Esophagus (tissue), 2 donors: ENCODE results near the gene TRIM15. TPM values are rescaled to one million over a fixed set of nuclear protein-coding genes. Genes with fewer than 3 reads are reported as not detected.
"Not testable (repeated sequence)": the region's sequence is repeated elsewhere in the genome, so short reads cannot be mapped to it uniquely, and the experiment has no call there.

ENCODE experiments used
- H3K27ac ChIP-seq, 2 donors: one replicate each; pipeline ENCODE4 v1.5.1; 2013; ENCODE audit warnings: low read depth in 2 of 2, mild to moderate bottlenecking in 2 of 2, inconsistent platforms in 1 of 2, low read length in 1 of 2, moderate library complexity in 1 of 2
- H3K27me3 ChIP-seq, 2 donors: one replicate each; pipeline ENCODE4 v1.6.1; 2013; ENCODE audit warnings: low read length in 2 of 2, control low read depth in 1 of 2, mild to moderate bottlenecking in 1 of 2; ENCODE audit not compliant: insufficient read depth in 2 of 2, control insufficient read depth in 1 of 2
- H3K36me3 ChIP-seq, 2 donors: one replicate each; pipeline ENCODE4 v1.6.1; 2013; ENCODE audit warnings: low read length in 1 of 2; ENCODE audit not compliant: control insufficient read depth in 2 of 2, insufficient read depth in 2 of 2
- H3K4me1 ChIP-seq, 2 donors: one replicate each; pipeline ENCODE4 v1.6.1; 2013; ENCODE audit warnings: low read length in 1 of 2; ENCODE audit not compliant: control insufficient read depth in 2 of 2, insufficient read depth in 2 of 2
- H3K4me3 ChIP-seq, 2 donors: one replicate each; pipeline ENCODE4 v1.5.1; 2013; ENCODE audit warnings: low read length in 2 of 2, mild to moderate bottlenecking in 2 of 2, low read depth in 1 of 2, moderate library complexity in 1 of 2
- H3K9me3 ChIP-seq, 2 donors: one replicate each; pipeline ENCODE4 v1.6.1; 2013; ENCODE audit warnings: mild to moderate bottlenecking in 2 of 2, low read depth in 1 of 2, low read length in 1 of 2, moderate library complexity in 1 of 2; ENCODE audit not compliant: control insufficient read depth in 2 of 2, insufficient read depth in 1 of 2
- WGBS, 2 donors: extraction: QIAGEN DNeasy Blood & Tissue Kit; methylation state at CpG; one replicate each; pipeline ENCODE4 v1.1.7; 2013; 5-methylcytosine and 5-hydroxymethylcytosine counted together
- polyA plus RNA-seq, 2 donors: library from polyadenylated mRNA; stranded (reverse); fragments of 200-250 nt; gene quantifications; one replicate each; pipeline ENCODE4 v1.2.3, GENCODE V29; 2013
- donor health status: healthy with polysubstance abuse.
- donor health status: Bipolar disorder and iron deficiency.

The TRIM15 gene
- polyA plus RNA-seq: not detected

DNA sequence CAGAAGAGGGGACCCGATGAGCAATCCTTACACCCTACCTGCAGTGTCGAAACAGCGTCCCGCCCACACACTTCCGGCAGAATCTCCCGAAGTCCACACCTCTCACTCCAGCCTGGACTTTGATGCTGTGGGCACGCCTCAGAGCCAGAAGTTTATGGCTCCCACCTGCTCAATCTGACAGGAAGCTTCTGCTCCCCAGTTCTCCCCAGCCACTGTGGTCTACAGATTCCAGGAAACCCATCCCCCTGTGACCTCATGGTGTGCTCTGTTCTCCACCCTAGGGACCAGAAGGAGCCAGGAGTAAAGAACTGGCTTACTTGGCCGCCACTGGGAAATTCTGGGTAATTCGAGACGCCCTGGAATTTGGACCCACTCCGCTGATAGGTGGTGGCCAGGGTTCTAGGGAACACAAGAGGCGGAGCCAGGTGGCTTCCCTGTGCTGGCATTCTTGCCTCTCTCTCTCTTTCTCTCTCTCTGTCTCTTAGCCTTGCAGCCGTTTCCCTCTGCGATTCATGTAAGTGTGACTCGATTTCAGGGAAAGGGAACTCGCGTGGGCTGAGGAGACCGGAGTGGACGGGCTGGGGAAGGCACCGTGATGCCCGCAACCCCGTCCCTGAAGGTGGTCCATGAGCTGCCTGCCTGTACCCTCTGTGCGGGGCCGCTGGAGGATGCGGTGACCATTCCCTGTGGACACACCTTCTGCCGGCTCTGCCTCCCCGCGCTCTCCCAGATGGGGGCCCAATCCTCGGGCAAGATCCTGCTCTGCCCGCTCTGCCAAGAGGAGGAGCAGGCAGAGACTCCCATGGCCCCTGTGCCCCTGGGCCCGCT is at the start of gene TRIM15:
TRIM15 (plus strand) TSS at position 457 of the 828 bp plus-strand sequence; CDS start at position 596, 139 bp downstream.
- Histone ChIP-seq H3K9me3 (no peaks in the 10 kb centered on the region), H3K36me3 (no peaks in the 10 kb centered on the region), H3K27ac (no peak within 1 kb of the TSS), H3K4me1 (no peaks in the 10 kb centered on the region), H3K4me3 (no peak within 1 kb of the TSS), H3K27me3 (no peaks in the 10 kb centered on the region)
- 70 to 76% methylated on average over 26 to 31 of the region's 31 CpGs for WGBS, 2 donors

GRCh38 chr6:30113841-30114240 is 49.5 kb upstream of the TRIM15 start:
- Histone ChIP-seq H3K36me3 (no peaks in the 10 kb centered on the region), H3K27ac (no peak overlapping the region), H3K4me1 (no peaks in the 10 kb centered on the region), H3K9me3 (no peaks in the 10 kb centered on the region), H3K27me3 (no peaks in the 10 kb centered on the region), H3K4me3 (no peak overlapping the region)
- WGBS, 2 donors: 39 to 46% methylated on average over 1 of the region's 1 CpG

DNA sequence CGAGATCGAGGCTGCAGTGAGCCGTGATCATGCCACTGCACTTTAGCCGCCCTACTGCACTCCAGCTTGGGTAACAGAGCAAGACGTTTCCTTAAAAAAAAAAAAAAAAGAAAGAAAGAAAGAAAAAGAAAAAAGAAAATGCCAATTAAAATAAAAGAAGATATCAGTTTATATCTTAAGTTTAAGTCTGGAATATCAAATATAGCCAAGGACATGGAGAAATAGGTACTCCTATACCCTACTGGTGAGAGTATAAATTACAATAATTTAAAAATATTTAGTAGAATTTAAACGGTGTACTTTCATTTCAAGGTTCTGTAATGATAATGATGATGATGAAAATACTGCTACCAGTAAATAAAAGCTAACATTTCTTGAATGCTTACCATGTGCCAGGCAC is 46.6 kb upstream of the TRIM15 start:
- Histone ChIP-seq H3K27ac (no peak overlapping the region), H3K27me3 (no peaks in the 10 kb centered on the region), H3K4me1 (no peaks in the 10 kb centered on the region), H3K9me3 (no peaks in the 10 kb centered on the region), H3K36me3 (no peaks in the 10 kb centered on the region), H3K4me3 (no peak overlapping the region)
- WGBS, 2 donors: 78 to 79% methylated on average over 6 of the region's 6 CpGs

DNA sequence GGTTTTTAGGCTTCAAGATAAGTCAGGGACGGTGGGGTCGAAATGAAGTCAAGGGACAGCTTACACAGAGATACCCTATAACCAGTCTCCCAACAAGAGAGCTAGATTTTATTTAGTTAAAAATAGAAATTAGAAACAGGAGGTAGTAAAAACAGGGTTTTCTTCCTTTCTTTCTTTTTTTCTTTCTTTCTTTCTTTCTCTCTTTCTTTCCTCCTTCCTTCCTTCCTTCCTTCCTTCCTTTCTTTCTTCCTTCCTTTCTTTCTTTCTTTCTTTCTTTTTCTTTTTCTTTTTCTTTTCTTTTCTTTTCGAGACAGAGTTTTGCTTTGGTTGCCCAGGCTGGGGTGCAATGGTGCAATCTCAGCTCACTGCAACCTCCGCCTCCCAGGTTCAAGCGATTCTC is 44.7 kb upstream of the TRIM15 start:
- H3K4me3 ChIP-seq, H3K27ac ChIP-seq, H3K9me3 ChIP-seq, H3K4me1 ChIP-seq, H3K27me3 ChIP-seq, H3K36me3 ChIP-seq: not testable (repeated sequence)
- WGBS, 2 donors: 87 to 92% methylated on average over 5 of the region's 5 CpGs

- Histone ChIP-seq H3K27me3 (peaks cover 0 to 3% of the 10 kb centered on the region in 2 donors), H3K4me1 (no peaks in the 10 kb centered on the region), H3K27ac (no peak overlapping the region), H3K36me3 (no peaks in the 10 kb centered on the region), H3K9me3 (no peaks in the 10 kb centered on the region), H3K4me3 (no peak overlapping the region)
- 78 to 83% methylated on average over 10 of the region's 10 CpGs for WGBS, 2 donors
These were observed 41.6 kb upstream of the TRIM15 start for GRCh38 chr6:30121446-30122366.

DNA sequence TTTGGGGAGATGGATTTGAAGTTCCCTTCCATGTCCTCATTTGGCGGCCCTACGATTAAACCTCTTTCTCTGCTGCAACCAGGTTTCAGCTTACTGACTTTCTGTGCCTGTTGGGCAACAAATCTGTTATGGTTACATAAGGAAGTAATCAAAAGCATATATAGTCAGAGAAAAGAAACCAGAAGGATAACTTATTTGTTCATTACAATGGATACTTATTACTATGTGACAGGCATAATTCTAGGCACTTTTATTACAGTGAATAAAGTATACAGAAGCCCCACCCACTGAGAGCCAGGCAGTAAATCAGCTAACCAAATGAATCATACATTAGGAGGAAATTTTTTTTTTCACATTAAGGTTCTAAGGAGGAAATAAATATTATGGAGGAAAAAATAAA is 40.8 kb upstream of the TRIM15 start:
- H3K4me1 ChIP-seq: no peaks in the 10 kb centered on the region
- no peaks in the 10 kb centered on the region for H3K9me3 ChIP-seq
- H3K27me3 ChIP-seq: peaks cover 0 to 3% of the 10 kb centered on the region in 2 donors
- no peak overlapping the region for H3K27ac ChIP-seq
- 42 to 47% methylated on average over 2 of the region's 2 CpGs for WGBS, 2 donors
- H3K4me3 ChIP-seq: no peak overlapping the region
- H3K36me3 ChIP-seq: no peaks in the 10 kb centered on the region

DNA sequence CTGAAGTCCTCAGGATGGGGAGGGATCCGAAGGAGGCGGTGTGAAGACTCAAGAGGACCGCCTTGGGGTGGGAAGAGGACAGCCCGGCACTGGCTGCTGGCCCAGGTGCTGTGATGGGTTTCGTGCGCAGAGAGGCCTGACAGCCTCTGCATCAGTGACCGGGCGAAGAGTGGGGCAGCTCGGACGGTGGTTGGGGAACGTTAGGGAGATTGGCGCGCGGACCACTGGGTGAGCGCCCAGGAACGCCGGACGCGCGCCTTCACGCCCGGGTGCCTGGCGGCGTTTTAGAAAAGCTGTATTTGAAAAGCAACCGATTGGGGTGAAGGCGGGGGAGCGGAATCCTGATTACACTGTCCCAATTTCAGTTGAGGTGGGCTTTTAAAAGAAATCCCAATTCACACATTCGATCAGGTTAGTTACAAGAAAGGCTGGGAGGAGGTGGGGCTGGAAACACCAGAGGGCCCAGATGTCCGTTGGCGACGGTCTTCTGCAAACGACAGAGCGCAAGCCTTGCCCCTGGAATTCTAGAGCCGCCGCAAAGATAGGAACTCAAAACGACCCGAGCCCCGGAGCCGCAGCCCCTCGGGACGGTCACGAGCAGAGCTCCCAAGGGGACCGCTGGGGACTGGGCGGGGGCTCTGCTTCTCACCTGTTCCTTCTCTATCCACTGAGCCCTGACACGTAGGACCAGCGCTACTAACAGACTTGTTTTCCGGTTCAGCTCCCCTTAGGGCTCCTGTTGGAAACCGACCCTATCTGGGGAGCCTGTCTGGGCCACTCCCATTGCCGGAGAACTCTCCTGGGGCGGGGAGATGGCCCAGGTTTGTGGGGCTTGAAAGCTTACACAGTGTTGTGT is 35.9 kb upstream of the TRIM15 start:
- 11 to 19% methylated on average over 50 of the region's 50 CpGs for WGBS, 2 donors
- H3K4me3 ChIP-seq: peak overlapping the region in 1 of 2 donors; percentile 10

GRCh38 chr6:30129265-30130178 is 33.8 kb upstream of the TRIM15 start:
- Histone ChIP-seq H3K27ac (no peak overlapping the region), H3K4me1 (peaks cover 0 to 2% of the 10 kb centered on the region in 2 donors), H3K36me3 (no peaks in the 10 kb centered on the region), H3K27me3 (peaks cover 0 to 4% of the 10 kb centered on the region in 2 donors), H3K9me3 (no peaks in the 10 kb centered on the region), H3K4me3 (no peak overlapping the region)
- 70 to 71% methylated on average over 10 of the region's 10 CpGs for WGBS, 2 donors

More for the DNA sequence above, 35.9 kb upstream of the TRIM15 start:
- Histone ChIP-seq H3K9me3 (no peaks in the 10 kb centered on the region), H3K27me3 (peaks cover 0 to 7% of the 10 kb centered on the region in 2 donors), H3K27ac (no peak overlapping the region), H3K4me1 (peaks cover 0 to 2% of the 10 kb centered on the region in 2 donors), H3K36me3 (no peaks in the 10 kb centered on the region)
